HG03139 (cell line): ENCODE data around the gene AFDN.

Experiments used
- ATAC-seq: cut with Tn5 transposase; IDR thresholded peaks from one replicate; pipeline ENCODE4 v1.9.1; 2021; ENCODE audit not compliant: unreplicated experiment

AFDN gene

GRCh38 chr6:167946007-167946406 is 119.3 kb downstream of the AFDN start:
- ATAC-seq: no peak

- no peak for ATAC-seq
These were observed 119.9 kb downstream of the AFDN start for GRCh38 chr6:167946604-167947003.

GRCh38 chr6:167947716-167948115 is 121.0 kb downstream of the AFDN start:
- ATAC-seq: no peak

GRCh38 chr6:167948716-167949115 is 122.0 kb downstream of the AFDN start:
- ATAC-seq: no peak

GRCh38 chr6:167949121-167949684 is 122.5 kb downstream of the AFDN start:
- ATAC-seq: no peak

- ATAC-seq: no peak
These were observed 125.2 kb downstream of the AFDN start for GRCh38 chr6:167951781-167952511.

- ATAC-seq: no peak
These were observed 125.8 kb downstream of the AFDN start for GRCh38 chr6:167952512-167952859.

GRCh38 chr6:167953551-167953950 is 126.8 kb downstream of the AFDN start:
- no peak for ATAC-seq

GRCh38 chr6:167954151-167954550 is 127.4 kb downstream of the AFDN start:
- no peak for ATAC-seq

GRCh38 chr6:167956491-167956890 is 129.8 kb downstream of the AFDN start:
- ATAC-seq: no peak

GRCh38 chr6:167956983-167957492 is 130.3 kb downstream of the AFDN start:
- no peak for ATAC-seq

GRCh38 chr6:167957626-167958025 is 130.9 kb downstream of the AFDN start:
- no peak for ATAC-seq

- ATAC-seq: no peak
These were observed 133.9 kb downstream of the AFDN start for GRCh38 chr6:167960579-167960978.

- ATAC-seq: no peak
These were observed 136.0 kb downstream of the AFDN start for GRCh38 chr6:167962711-167963110.

- no peak for ATAC-seq
These were observed 136.9 kb downstream of the AFDN start for GRCh38 chr6:167963589-167964057.

GRCh38 chr6:167965592-167966539 is 139.2 kb downstream of the AFDN start:
- no peak for ATAC-seq

- ATAC-seq: no peak
These were observed 139.8 kb downstream of the AFDN start for GRCh38 chr6:167966540-167966905.

GRCh38 chr6:167968091-167968490 is 141.4 kb downstream of the AFDN start:
- ATAC-seq: no peak

GRCh38 chr6:167970230-167970629 is 143.5 kb downstream of the AFDN start:
- no peak for ATAC-seq

GRCh38 chr6:167972193-167972592 is 145.5 kb downstream of the AFDN start:
- ATAC-seq: no peak

- ATAC-seq: no peak
These were observed 146.6 kb downstream of the AFDN start for GRCh38 chr6:167973148-167973885.
